H9 (cell line): ENCODE measurements around the gene ARHGAP12. TPM values are rescaled to one million over a fixed set of nuclear protein-coding genes. Genes with fewer than 3 reads are reported as not detected.

Experiments used
- DNase-seq: peaks from one replicate; pipeline ENCODE4 v3.0.0-alpha.2; 2017
- H2AFZ ChIP-seq: one replicate; pipeline ENCODE4 v1.6.1; 2013; ENCODE audit warnings: mild to moderate bottlenecking, low read length, control low read depth, moderate library complexity
- H2AK5ac ChIP-seq: 2 replicates; pipeline ENCODE4 v1.6.1; 2013; ENCODE audit warnings: low read length, control low read depth, mixed read lengths; ENCODE audit not compliant: insufficient read length
- H2BK120ac ChIP-seq: one replicate; pipeline ENCODE4 v1.6.1; 2013; ENCODE audit warnings: low read depth, mild to moderate bottlenecking, low read length, control low read depth, inconsistent platforms; ENCODE audit not compliant: poor library complexity, severe bottlenecking
- H2BK12ac ChIP-seq: 2 replicates; pipeline ENCODE4 v1.6.1; 2013; ENCODE audit warnings: low read length, control low read depth, mixed read lengths, low read depth; ENCODE audit not compliant: insufficient read length
- H2BK15ac ChIP-seq: 2 replicates; pipeline ENCODE4 v1.6.1; 2013; ENCODE audit warnings: low read depth, low read length, control low read depth
- H2BK20ac ChIP-seq: one replicate; pipeline ENCODE4 v1.6.1; 2013; ENCODE audit warnings: low read depth, mild to moderate bottlenecking, low read length, control low read depth, inconsistent platforms; ENCODE audit not compliant: poor library complexity, severe bottlenecking
- H2BK5ac ChIP-seq: 2 replicates; pipeline ENCODE4 v1.6.1; 2013; ENCODE audit warnings: low read length, control low read depth, mixed read lengths; ENCODE audit not compliant: insufficient read length
- H3K14ac ChIP-seq: 2 replicates; pipeline ENCODE4 v1.6.1; 2013; ENCODE audit warnings: low read length, control low read depth; ENCODE audit not compliant: insufficient read depth
- H3K18ac ChIP-seq: 2 replicates; pipeline ENCODE4 v1.6.1; 2013; ENCODE audit warnings: low read depth, mild to moderate bottlenecking, mixed read lengths, low read length, control low read depth; ENCODE audit not compliant: insufficient read length
- H3K23ac ChIP-seq: 2 replicates; pipeline ENCODE4 v1.6.1; 2013; ENCODE audit warnings: low read length, control low read depth, mixed read lengths, low read depth; ENCODE audit not compliant: insufficient read length
- H3K23me2 ChIP-seq: 2 replicates; pipeline ENCODE4 v1.6.1; 2013; ENCODE audit warnings: low read depth, mild to moderate bottlenecking, mixed read lengths, low read length, control low read depth; ENCODE audit not compliant: insufficient read length, poor library complexity, severe bottlenecking
- H3K27ac ChIP-seq: 2 replicates; pipeline ENCODE4 v1.5.1; 2013; ENCODE audit warnings: low read length, control low read depth, mixed read lengths, low read depth; ENCODE audit not compliant: insufficient read length
- H3K27me3 ChIP-seq: 2 replicates; pipeline ENCODE4 v1.6.1; 2013; ENCODE audit warnings: low read length, control low read depth, inconsistent platforms; ENCODE audit not compliant: insufficient read depth
- H3K4ac ChIP-seq: 2 replicates; pipeline ENCODE4 v1.6.1; 2013; ENCODE audit warnings: low read depth, mild to moderate bottlenecking, control low read depth, inconsistent platforms, low read length, moderate library complexity
- H3K4me1 ChIP-seq: 2 replicates; pipeline ENCODE4 v1.6.1; 2013; ENCODE audit warnings: low read length, control low read depth, inconsistent platforms; ENCODE audit not compliant: insufficient read depth
- H3K4me2 ChIP-seq: 2 replicates; pipeline ENCODE4 v1.6.1; 2013; ENCODE audit warnings: low read length, control low read depth, mixed read lengths; ENCODE audit not compliant: insufficient read length, insufficient read depth
- H3K56ac ChIP-seq: 2 replicates; pipeline ENCODE4 v1.6.1; 2013; ENCODE audit warnings: low read depth, mild to moderate bottlenecking, mixed read lengths, low read length, control low read depth; ENCODE audit not compliant: insufficient read length
- H3K79me1 ChIP-seq: 2 replicates; pipeline ENCODE4 v1.6.1; 2013; ENCODE audit warnings: low read depth, mild to moderate bottlenecking, moderate library complexity, low read length, control low read depth, inconsistent platforms; ENCODE audit not compliant: insufficient read depth, poor library complexity, severe bottlenecking
- H3K79me2 ChIP-seq: 2 replicates; pipeline ENCODE4 v1.6.1; 2013; ENCODE audit warnings: low read length, control low read depth, inconsistent platforms; ENCODE audit not compliant: insufficient read depth
- H3K9ac ChIP-seq: 2 replicates; pipeline ENCODE4 v1.6.1; 2013; ENCODE audit warnings: low read length, control low read depth, mixed read lengths; ENCODE audit not compliant: insufficient read length; ENCODE audit errors: extremely low read depth
- H3K9me3 ChIP-seq: one replicate; pipeline ENCODE4 v1.6.1; 2013; ENCODE audit warnings: low read depth, low read length, inconsistent platforms; ENCODE audit not compliant: control insufficient read depth
- H3T11ph ChIP-seq: one replicate; pipeline ENCODE4 v1.6.1; 2013; ENCODE audit warnings: mild to moderate bottlenecking, low read length, control low read depth, inconsistent platforms
- H4K20me1 ChIP-seq: one replicate; pipeline ENCODE4 v1.6.1; 2013; ENCODE audit not compliant: control insufficient read depth, insufficient read length, insufficient read depth
- H4K5ac ChIP-seq: 2 replicates; pipeline ENCODE4 v1.6.1; 2013; ENCODE audit warnings: low read depth, mild to moderate bottlenecking, mixed read lengths, low read length, control low read depth; ENCODE audit not compliant: insufficient read length
- H4K8ac ChIP-seq: replicated peaks from 2 replicates; pipeline ENCODE4 v1.6.1; 2013; ENCODE audit warnings: low read length, control low read depth, mixed read lengths, low read depth; ENCODE audit not compliant: insufficient read length
- H4K91ac ChIP-seq: 2 replicates; pipeline ENCODE4 v1.6.1; 2013; ENCODE audit warnings: low read depth, mild to moderate bottlenecking, moderate library complexity, mixed read lengths, low read length, control low read depth; ENCODE audit not compliant: insufficient read length
- H3K27ac Mint-ChIP-seq, 3 experiments: 2 replicates in 2 of 3; 3 replicates in 1 of 3; pipeline ENCODE4 v1.8.0; 2020 to 2021; ENCODE audit warnings: mixed read lengths in 3 of 3, mild to moderate bottlenecking in 1 of 3, moderate library complexity in 1 of 3
- H3K27me3 Mint-ChIP-seq: 2 replicates; pipeline ENCODE4 v1.8.0; 2021; ENCODE audit warnings: low read depth, mild to moderate bottlenecking, moderate library complexity, mixed read lengths
- H3K36me3 Mint-ChIP-seq, 3 experiments: 2 replicates in 2 of 3; 3 replicates in 1 of 3; pipeline ENCODE4 v1.8.0; 2020 to 2021; ENCODE audit warnings: low read depth in 3 of 3, mixed read lengths in 3 of 3; ENCODE audit not compliant: insufficient read depth in 1 of 3
- H3K4me1 Mint-ChIP-seq, 2 experiments: 2 replicates each; pipeline ENCODE4 v1.8.0; 2020; ENCODE audit warnings: mixed read lengths in 2 of 2
- H3K4me3 Mint-ChIP-seq, 2 experiments: 2 replicates in 1 of 2; 3 replicates in 1 of 2; pipeline ENCODE4 v1.8.0; 2020 to 2021; ENCODE audit warnings: mild to moderate bottlenecking in 2 of 2, mixed read lengths in 2 of 2, moderate library complexity in 1 of 2
- H3K9me3 Mint-ChIP-seq, 2 experiments: 2 replicates in 1 of 2; 3 replicates in 1 of 2; pipeline ENCODE4 v1.8.0; 2020; ENCODE audit warnings: mild to moderate bottlenecking in 2 of 2, mixed read lengths in 2 of 2, moderate library complexity in 1 of 2
- CTCF ChIP-seq: fragments of 200-600 bp; sonication (generic); conservative IDR thresholded peaks from 3 replicates; pipeline ENCODE4 v1.8.0; 2021; ENCODE audit warnings: antibody characterized with exemption, mild to moderate bottlenecking
- WGBS: extraction: QIAGEN DNeasy Blood & Tissue Kit; methylation state at CpG from one replicate; pipeline ENCODE4 v1.1.7; 2013; ENCODE audit warnings: missing lambda C conversion rate, low lambda C conversion rate, mixed read lengths; ENCODE audit not compliant: insufficient read length; ENCODE audit errors: extremely low coverage; 5-methylcytosine and 5-hydroxymethylcytosine counted together
- total RNA-seq: library from RNA; stranded (reverse); gene quantifications from 2 replicates; pipeline ENCODE4 v1.2.1, GENCODE V29; 2021

Gene ARHGAP12
- total RNA-seq, 1 experiment from 2014 or later = 34.3 TPM

DNA sequence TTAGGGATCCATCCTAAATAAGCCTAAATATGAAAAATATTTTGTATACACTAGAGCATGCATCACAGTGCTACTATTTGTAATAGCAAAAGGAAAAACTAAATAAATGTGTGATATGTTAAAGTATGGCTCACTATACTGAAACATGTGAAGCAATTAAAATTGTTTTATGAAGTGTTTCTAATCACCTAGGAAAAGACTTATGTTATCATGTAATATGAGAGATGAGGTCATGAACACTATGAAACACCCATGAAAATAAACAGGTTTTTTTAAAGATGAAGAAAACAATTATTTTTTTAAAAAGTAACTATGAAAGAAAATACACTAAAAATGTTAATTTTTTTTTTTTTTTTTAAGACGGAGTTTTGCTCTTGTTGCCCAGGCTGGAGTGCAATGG lies 16.8 kb upstream of the ARHGAP12 start:
- Histone ChIP-seq H2BK12ac (no peak overlapping the region), H4K8ac (no peak overlapping the region), H3K23me2 (no peaks in the 10 kb centered on the region), H4K5ac (no peak overlapping the region), H3T11ph (no peak overlapping the region), H3K18ac (no peak overlapping the region), H3K4me1 (0 out of 2 replicates have a peak, but pooled peaks cover 4% of the 10 kb centered on the region), H3K79me1 (no peaks in the 10 kb centered on the region), H3K4me2 (no peak overlapping the region), H2BK120ac (no peak overlapping the region), H2AFZ (no peak overlapping the region), H3K14ac (no peak overlapping the region), H3K9ac (no peak overlapping the region), H2BK15ac (no peak overlapping the region), H3K56ac (no peak overlapping the region), H2AK5ac (no peak overlapping the region), H3K9me3 (no peaks in the 10 kb centered on the region), H4K91ac (no peak overlapping the region), H3K27me3 (no peaks in the 10 kb centered on the region), H3K4ac (no peak overlapping the region), H2BK5ac (no peak overlapping the region), H3K79me2 (no peaks in the 10 kb centered on the region), H3K27ac (no peak overlapping the region), H4K20me1 (no peaks in the 10 kb centered on the region), H2BK20ac (no peak overlapping the region), H3K23ac (no peak overlapping the region)
- Mint-ChIP-seq H3K36me3 (no peaks in the 10 kb centered on the region), H3K27ac (no peak overlapping the region), H3K27me3 (no peaks in the 10 kb centered on the region), H3K9me3 (no peaks in the 10 kb centered on the region), H3K4me3 (no peak overlapping the region), H3K4me1 (peaks cover 8 to 13% of the 10 kb centered on the region in 2 experiments)
- no peak for TF ChIP-seq CTCF
- WGBS = no CpG with 5 or more reads among the region's 1 CpG
- DNase-seq = no peak
